Measurements from ENCODE around the gene PLEKHO2.

The PLEKHO2 gene

GRCh38 chr15:64896371-64897069 is 54.8 kb downstream of the PLEKHO2 start:
- no peaks in the 10 kb centered on the region for H3K36me3 ChIP-seq (ENCODE audit: insufficient read depth, low read length)
- H3K9me3 ChIP-seq (ENCODE audit: low read length): peaks cover 5% of the 10 kb centered on the region
- H3K9ac ChIP-seq (ENCODE audit: low read length): no peak overlapping the region
- H3K27ac ChIP-seq (ENCODE audit: low read depth, low read length): peak overlapping the region; percentile 71
- H3K4me3 ChIP-seq (ENCODE audit: low read depth in 1 of 2, low read length in 2 of 2): no peak overlapping the region
- no peaks in the 10 kb centered on the region for H3K27me3 ChIP-seq (ENCODE audit: control insufficient read depth in 1 of 2, insufficient read depth in 2 of 2, low read length in 2 of 2)
- peaks cover 49% of the 10 kb centered on the region for H3K4me1 ChIP-seq (ENCODE audit: insufficient read depth, low read length)

GRCh38 chr15:64897345-64897985 is 55.8 kb downstream of the PLEKHO2 start:
- no peaks in the 10 kb centered on the region for H3K36me3 ChIP-seq (ENCODE audit: insufficient read depth, low read length)
- H3K4me3 ChIP-seq (ENCODE audit: low read depth in 1 of 2, low read length in 2 of 2): no peak overlapping the region
- peaks cover 5% of the 10 kb centered on the region for H3K9me3 ChIP-seq (ENCODE audit: low read length)
- H3K4me1 ChIP-seq (ENCODE audit: insufficient read depth, low read length): peaks cover 47% of the 10 kb centered on the region
- H3K27me3 ChIP-seq (ENCODE audit: control insufficient read depth in 1 of 2, insufficient read depth in 2 of 2, low read length in 2 of 2): no peaks in the 10 kb centered on the region
- no peak overlapping the region for H3K9ac ChIP-seq (ENCODE audit: low read length)
- no peak overlapping the region for H3K27ac ChIP-seq (ENCODE audit: low read depth, low read length)

GRCh38 chr15:64898406-64898805 is 56.7 kb downstream of the PLEKHO2 start:
- peaks cover 5% of the 10 kb centered on the region for H3K9me3 ChIP-seq (ENCODE audit: low read length)
- H3K36me3 ChIP-seq (ENCODE audit: insufficient read depth, low read length): no peaks in the 10 kb centered on the region
- no peaks in the 10 kb centered on the region for H3K27me3 ChIP-seq (ENCODE audit: control insufficient read depth in 1 of 2, insufficient read depth in 2 of 2, low read length in 2 of 2)
- peaks cover 41% of the 10 kb centered on the region for H3K4me1 ChIP-seq (ENCODE audit: insufficient read depth, low read length)
- H3K9ac ChIP-seq (ENCODE audit: low read length): no peak overlapping the region
- no peak overlapping the region for H3K4me3 ChIP-seq (ENCODE audit: low read depth in 1 of 2, low read length in 2 of 2)
- no peak overlapping the region for H3K27ac ChIP-seq (ENCODE audit: low read depth, low read length)

GRCh38 chr15:64901141-64901540 is 59.4 kb downstream of the PLEKHO2 start:
- H3K4me3 ChIP-seq (ENCODE audit: low read depth in 1 of 2, low read length in 2 of 2): no peak overlapping the region
- no peak overlapping the region for H3K27ac ChIP-seq (ENCODE audit: low read depth, low read length)
- H3K9ac ChIP-seq (ENCODE audit: low read length): no peak overlapping the region
- no peaks in the 10 kb centered on the region for H3K27me3 ChIP-seq (ENCODE audit: control insufficient read depth in 1 of 2, insufficient read depth in 2 of 2, low read length in 2 of 2)
- no peaks in the 10 kb centered on the region for H3K36me3 ChIP-seq (ENCODE audit: insufficient read depth, low read length)
- H3K9me3 ChIP-seq (ENCODE audit: low read length): peaks cover 5% of the 10 kb centered on the region
- peaks cover 22% of the 10 kb centered on the region for H3K4me1 ChIP-seq (ENCODE audit: insufficient read depth, low read length)

- Histone ChIP-seq H3K4me3 (ENCODE audit: low read depth in 1 of 2, low read length in 2 of 2) (no peak overlapping the region), H3K4me1 (ENCODE audit: insufficient read depth, low read length) (peaks cover 14% of the 10 kb centered on the region), H3K36me3 (ENCODE audit: insufficient read depth, low read length) (no peaks in the 10 kb centered on the region), H3K27ac (ENCODE audit: low read depth, low read length) (no peak overlapping the region), H3K9ac (ENCODE audit: low read length) (no peak overlapping the region), H3K9me3 (ENCODE audit: low read length) (peaks cover 5% of the 10 kb centered on the region), H3K27me3 (ENCODE audit: control insufficient read depth in 1 of 2, insufficient read depth in 2 of 2, low read length in 2 of 2) (no peaks in the 10 kb centered on the region)
Measured at GRCh38 chr15:64901914-64902313, 60.2 kb downstream of the PLEKHO2 start.

- H3K4me1 ChIP-seq (ENCODE audit: insufficient read depth, low read length): peaks cover 6% of the 10 kb centered on the region
- H3K27me3 ChIP-seq (ENCODE audit: control insufficient read depth in 1 of 2, insufficient read depth in 2 of 2, low read length in 2 of 2): no peaks in the 10 kb centered on the region
- H3K9me3 ChIP-seq (ENCODE audit: low read length): peaks cover 5% of the 10 kb centered on the region
- H3K36me3 ChIP-seq (ENCODE audit: insufficient read depth, low read length): no peaks in the 10 kb centered on the region
- H3K9ac ChIP-seq (ENCODE audit: low read length): no peak overlapping the region
- no peak overlapping the region for H3K27ac ChIP-seq (ENCODE audit: low read depth, low read length)
- H3K4me3 ChIP-seq (ENCODE audit: low read depth in 1 of 2, low read length in 2 of 2): no peak overlapping the region
Measured at GRCh38 chr15:64902863-64903262, 61.1 kb downstream of the PLEKHO2 start.

GRCh38 chr15:64903326-64903950 is 61.7 kb downstream of the PLEKHO2 start:
- Histone ChIP-seq H3K27me3 (ENCODE audit: control insufficient read depth in 1 of 2, insufficient read depth in 2 of 2, low read length in 2 of 2) (no peaks in the 10 kb centered on the region), H3K4me1 (ENCODE audit: insufficient read depth, low read length) (peaks cover under 1% of the 10 kb centered on the region), H3K9me3 (ENCODE audit: low read length) (peaks cover 5% of the 10 kb centered on the region), H3K27ac (ENCODE audit: low read depth, low read length) (no peak overlapping the region), H3K36me3 (ENCODE audit: insufficient read depth, low read length) (no peaks in the 10 kb centered on the region), H3K4me3 (ENCODE audit: low read depth in 1 of 2, low read length in 2 of 2) (no peak overlapping the region), H3K9ac (ENCODE audit: low read length) (no peak overlapping the region)

- Histone ChIP-seq H3K4me3 (ENCODE audit: low read depth in 1 of 2, low read length in 2 of 2) (no peak overlapping the region), H3K36me3 (ENCODE audit: insufficient read depth, low read length) (no peaks in the 10 kb centered on the region), H3K27ac (ENCODE audit: low read depth, low read length) (no peak overlapping the region), H3K9me3 (ENCODE audit: low read length) (peaks cover 5% of the 10 kb centered on the region), H3K4me1 (ENCODE audit: insufficient read depth, low read length) (no peaks in the 10 kb centered on the region), H3K27me3 (ENCODE audit: control insufficient read depth in 1 of 2, insufficient read depth in 2 of 2, low read length in 2 of 2) (no peaks in the 10 kb centered on the region), H3K9ac (ENCODE audit: low read length) (no peak overlapping the region)
Measured at GRCh38 chr15:64904189-64904588, 62.5 kb downstream of the PLEKHO2 start.

- Histone ChIP-seq H3K9ac (ENCODE audit: low read length) (no peak overlapping the region), H3K4me1 (ENCODE audit: insufficient read depth, low read length) (no peaks in the 10 kb centered on the region), H3K9me3 (ENCODE audit: low read length) (peaks cover 5% of the 10 kb centered on the region), H3K27ac (ENCODE audit: low read depth, low read length) (no peak overlapping the region), H3K27me3 (ENCODE audit: control insufficient read depth in 1 of 2, insufficient read depth in 2 of 2, low read length in 2 of 2) (no peaks in the 10 kb centered on the region), H3K36me3 (ENCODE audit: insufficient read depth, low read length) (no peaks in the 10 kb centered on the region), H3K4me3 (ENCODE audit: low read depth in 1 of 2, low read length in 2 of 2) (peak overlapping the region; percentile 14 to 60)
Measured at GRCh38 chr15:64905119-64905831, 63.6 kb downstream of the PLEKHO2 start.

- H3K27ac ChIP-seq (ENCODE audit: low read depth, low read length): no peak overlapping the region
- H3K36me3 ChIP-seq (ENCODE audit: insufficient read depth, low read length): no peaks in the 10 kb centered on the region
- H3K9ac ChIP-seq (ENCODE audit: low read length): no peak overlapping the region
- peaks cover 3% of the 10 kb centered on the region for H3K9me3 ChIP-seq (ENCODE audit: low read length)
- H3K27me3 ChIP-seq (ENCODE audit: control insufficient read depth in 1 of 2, insufficient read depth in 2 of 2, low read length in 2 of 2): no peaks in the 10 kb centered on the region
- H3K4me1 ChIP-seq (ENCODE audit: insufficient read depth, low read length): peaks cover 1% of the 10 kb centered on the region
- H3K4me3 ChIP-seq (ENCODE audit: low read depth in 1 of 2, low read length in 2 of 2): peak overlapping the region in 1 of 2 donors; percentile 60
Measured at GRCh38 chr15:64905941-64906340, 64.2 kb downstream of the PLEKHO2 start.

GRCh38 chr15:64906402-64906801 is 64.7 kb downstream of the PLEKHO2 start:
- no peak overlapping the region for H3K9ac ChIP-seq (ENCODE audit: low read length)
- no peak overlapping the region for H3K27ac ChIP-seq (ENCODE audit: low read depth, low read length)
- no peak overlapping the region for H3K4me3 ChIP-seq (ENCODE audit: low read depth in 1 of 2, low read length in 2 of 2)
- H3K36me3 ChIP-seq (ENCODE audit: insufficient read depth, low read length): no peaks in the 10 kb centered on the region
- no peaks in the 10 kb centered on the region for H3K9me3 ChIP-seq (ENCODE audit: low read length)
- peaks cover 6% of the 10 kb centered on the region for H3K4me1 ChIP-seq (ENCODE audit: insufficient read depth, low read length)
- no peaks in the 10 kb centered on the region for H3K27me3 ChIP-seq (ENCODE audit: control insufficient read depth in 1 of 2, insufficient read depth in 2 of 2, low read length in 2 of 2)
